ENCODE results near the gene FLNA. TPM values are rescaled to one million over a fixed set of nuclear protein-coding genes. Genes with fewer than 3 reads are reported as not detected.
"Not testable (repeated sequence)": the region's sequence is repeated elsewhere in the genome, so short reads cannot be mapped to it uniquely, and the experiment has no call there.

FLNA gene
- total and polyA plus RNA-seq, 5 donors from 2014 or later: 219 to 1,918 (median 277) TPM

DNA sequence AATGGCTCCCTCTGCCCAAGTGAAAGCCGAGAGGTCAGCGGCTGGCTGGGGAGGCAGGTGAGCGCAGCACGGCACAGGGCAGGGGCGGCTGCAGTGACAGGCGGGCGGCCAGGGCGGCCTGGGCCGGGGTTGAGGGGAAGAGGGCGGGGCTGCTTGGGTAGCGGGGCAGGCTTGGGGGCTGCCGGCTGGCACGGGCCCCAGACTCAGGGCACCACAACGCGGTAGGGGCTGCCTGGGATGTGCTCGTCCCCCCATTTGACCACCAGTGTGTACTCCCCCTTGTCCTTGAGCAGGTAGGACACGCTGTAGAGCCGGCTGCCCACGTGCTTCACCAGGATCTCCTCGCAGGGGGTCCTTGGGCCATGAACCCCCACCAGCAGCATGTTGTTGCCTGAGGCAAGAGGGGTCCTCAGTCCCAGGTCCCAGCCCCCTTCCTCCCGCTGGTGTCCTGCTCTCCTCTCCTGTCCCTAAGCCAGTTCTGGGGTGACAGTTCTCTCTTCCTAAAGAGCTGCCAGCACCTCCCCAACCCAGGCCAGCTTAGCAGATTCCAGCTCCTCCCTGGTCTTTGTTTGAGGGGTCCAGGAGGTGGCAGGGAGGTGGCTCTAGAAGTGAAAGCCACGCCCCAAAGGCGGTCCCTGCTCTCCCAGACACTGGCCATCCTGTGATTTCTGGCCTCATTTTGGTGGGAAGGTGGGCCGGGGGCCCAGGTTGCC, 25.6 kb downstream of the FLNA start:
- no peaks in the 10 kb centered on the region for H3K27me3 Mint-ChIP-seq
- Histone ChIP-seq H3K27ac (ENCODE audit: insufficient read depth, low read length, poor library complexity, severe bottlenecking) (peak overlapping the region; percentile 29), H3K27me3 (ENCODE audit: control insufficient read depth, insufficient read depth, low read length) (no peaks in the 10 kb centered on the region), H3K36me3 (ENCODE audit: control insufficient read depth, insufficient read depth, low read length) (peaks cover 40% of the 10 kb centered on the region), H3K4me3 (ENCODE audit: low read depth, low read length) (no peak overlapping the region), H3K4me1 (ENCODE audit: control insufficient read depth, insufficient read depth, low read length, poor library complexity, severe bottlenecking) (peaks cover 67% of the 10 kb centered on the region), H3K9me3 (ENCODE audit: control insufficient read depth in 2 of 2, low read length in 2 of 2) (no peaks in the 10 kb centered on the region)
- ATAC-seq (ENCODE audit: low read depth in 2 of 2): no peak
- H3K27ac Mint-ChIP-seq: no peak overlapping the region
- peaks cover 8% of the 10 kb centered on the region for H3K36me3 Mint-ChIP-seq
- H3K4me1 Mint-ChIP-seq: peaks cover 0 to 62% (median 9%) of the 10 kb centered on the region in 4 donors
- DNase-seq: no peak
- peaks cover 0 to 2% (median 0%) of the 10 kb centered on the region in 7 donors for H3K9me3 Mint-ChIP-seq
- H3K4me3 Mint-ChIP-seq: peak overlapping the region in 1 of 4 donors; percentile 78

- Mint-ChIP-seq H3K4me3 (peak overlapping the region in 3 of 4 donors; percentile 47 to 78 (median 53)), H3K27me3 (no peaks in the 10 kb centered on the region)
- no peak for DNase-seq
Observed at GRCh38 chrX:154348114-154348531, 26.3 kb downstream of the FLNA start.

GRCh38 chrX:154343620-154344019, 30.8 kb downstream of the FLNA start:
- not testable (repeated sequence) for DNase-seq; H3K4me3 ChIP-seq (ENCODE audit: low read depth, low read length); H3K4me3 Mint-ChIP-seq; H3K27ac ChIP-seq (ENCODE audit: insufficient read depth, low read length, poor library complexity, severe bottlenecking); H3K27me3 Mint-ChIP-seq; H3K36me3 Mint-ChIP-seq; H3K27ac Mint-ChIP-seq; H3K36me3 ChIP-seq (ENCODE audit: control insufficient read depth, insufficient read depth, low read length); H3K9me3 ChIP-seq (ENCODE audit: control insufficient read depth in 2 of 2, low read length in 2 of 2); H3K27me3 ChIP-seq (ENCODE audit: control insufficient read depth, insufficient read depth, low read length); H3K9me3 Mint-ChIP-seq
- H3K4me1 Mint-ChIP-seq: peaks cover 0 to 13% (median 7%) of the 10 kb centered on the region in 4 donors
- peak; percentile 26 to 29 for ATAC-seq (ENCODE audit: low read depth in 2 of 2)
- peaks cover 15% of the 10 kb centered on the region for H3K4me1 ChIP-seq (ENCODE audit: control insufficient read depth, insufficient read depth, low read length, poor library complexity, severe bottlenecking)

More at GRCh38 chrX:154348114-154348531, 26.3 kb downstream of the FLNA start:
- H3K27me3 ChIP-seq (ENCODE audit: control insufficient read depth, insufficient read depth, low read length): no peaks in the 10 kb centered on the region
- H3K27ac ChIP-seq (ENCODE audit: insufficient read depth, low read length, poor library complexity, severe bottlenecking): peak overlapping the region; percentile 29
- H3K36me3 Mint-ChIP-seq: peaks cover 8% of the 10 kb centered on the region
- H3K4me1 ChIP-seq (ENCODE audit: control insufficient read depth, insufficient read depth, low read length, poor library complexity, severe bottlenecking): peaks cover 60% of the 10 kb centered on the region
- no peak overlapping the region for H3K4me3 ChIP-seq (ENCODE audit: low read depth, low read length)
- peaks cover 0 to 2% (median 0%) of the 10 kb centered on the region in 7 donors for H3K9me3 Mint-ChIP-seq
- peaks cover 33% of the 10 kb centered on the region for H3K36me3 ChIP-seq (ENCODE audit: control insufficient read depth, insufficient read depth, low read length)
- H3K4me1 Mint-ChIP-seq: peaks cover 0 to 55% (median 9%) of the 10 kb centered on the region in 4 donors
- no peaks in the 10 kb centered on the region for H3K9me3 ChIP-seq (ENCODE audit: control insufficient read depth in 2 of 2, low read length in 2 of 2)
- H3K27ac Mint-ChIP-seq: peak overlapping the region in 2 of 3 donors; percentile 55 to 94
- ATAC-seq (ENCODE audit: low read depth in 2 of 2): no peak

DNA sequence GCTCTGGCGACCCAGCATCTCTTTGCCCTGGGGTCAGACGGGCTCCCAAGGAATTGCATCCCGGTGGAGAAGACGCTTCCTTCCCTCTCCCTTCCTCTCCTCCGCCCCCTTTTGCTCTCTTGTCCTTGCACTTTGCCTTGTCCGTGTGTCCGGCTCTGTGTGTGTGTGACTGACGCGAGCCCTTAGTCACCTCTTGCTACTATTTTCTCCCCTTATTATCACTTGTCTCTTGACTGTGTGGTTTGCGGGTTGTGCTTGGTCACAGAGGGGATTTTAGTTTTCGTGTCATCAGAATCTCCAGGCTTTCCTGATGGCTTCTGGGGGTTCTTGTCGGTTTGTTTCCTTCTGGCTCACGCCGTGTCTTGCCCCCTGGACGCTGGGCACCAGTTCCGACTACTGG, 31.4 kb downstream of the FLNA start:
- not testable (repeated sequence) for H3K9me3 Mint-ChIP-seq; H3K4me3 ChIP-seq (ENCODE audit: low read depth, low read length); H3K27me3 ChIP-seq (ENCODE audit: control insufficient read depth, insufficient read depth, low read length); H3K4me1 ChIP-seq (ENCODE audit: control insufficient read depth, insufficient read depth, low read length, poor library complexity, severe bottlenecking); H3K4me3 Mint-ChIP-seq; H3K27me3 Mint-ChIP-seq; H3K4me1 Mint-ChIP-seq; H3K27ac ChIP-seq (ENCODE audit: insufficient read depth, low read length, poor library complexity, severe bottlenecking); H3K36me3 Mint-ChIP-seq; H3K27ac Mint-ChIP-seq; DNase-seq; ATAC-seq (ENCODE audit: low read depth in 2 of 2); H3K36me3 ChIP-seq (ENCODE audit: control insufficient read depth, insufficient read depth, low read length); H3K9me3 ChIP-seq (ENCODE audit: control insufficient read depth in 2 of 2, low read length in 2 of 2)

- H3K4me1 ChIP-seq (ENCODE audit: control insufficient read depth, insufficient read depth, low read length, poor library complexity, severe bottlenecking): not testable (repeated sequence)
Observed at GRCh38 chrX:154341399-154342298, 32.8 kb downstream of the FLNA start.

DNA sequence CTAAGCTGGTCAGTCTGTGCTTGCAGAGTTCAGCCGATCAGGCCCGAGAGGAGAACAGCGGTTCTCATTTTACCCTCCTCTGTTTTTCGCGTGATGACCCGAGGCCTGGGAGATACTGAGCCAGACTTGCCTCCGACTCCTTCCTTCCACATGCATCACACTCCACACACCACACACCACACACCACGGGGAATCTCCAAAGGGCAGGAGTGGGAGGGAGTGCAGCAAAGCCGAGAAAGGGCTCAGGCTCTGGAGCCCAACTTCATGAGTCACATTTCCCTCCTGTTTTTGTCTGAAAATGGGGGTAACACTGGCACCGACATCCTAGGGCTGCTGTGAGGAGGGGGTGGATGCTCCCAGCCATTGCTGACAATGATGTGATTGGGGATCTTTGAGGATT, 39.9 kb downstream of the FLNA start:
- H3K9me3 Mint-ChIP-seq: no peaks in the 10 kb centered on the region
- H3K27ac ChIP-seq (ENCODE audit: insufficient read depth, low read length, poor library complexity, severe bottlenecking): no peak overlapping the region
- no peaks in the 10 kb centered on the region for H3K36me3 Mint-ChIP-seq
- no peaks in the 10 kb centered on the region for H3K36me3 ChIP-seq (ENCODE audit: control insufficient read depth, insufficient read depth, low read length)
- H3K27me3 ChIP-seq (ENCODE audit: control insufficient read depth, insufficient read depth, low read length): no peaks in the 10 kb centered on the region
- H3K4me1 Mint-ChIP-seq: peaks cover 0 to 31% (median 11%) of the 10 kb centered on the region in 4 donors
- DNase-seq (no peak), ATAC-seq (ENCODE audit: low read depth in 2 of 2) (no peak)
- peaks cover 14% of the 10 kb centered on the region for H3K4me1 ChIP-seq (ENCODE audit: control insufficient read depth, insufficient read depth, low read length, poor library complexity, severe bottlenecking)
- peak overlapping the region in 1 of 4 donors; percentile 46 for H3K4me3 Mint-ChIP-seq
- H3K27ac Mint-ChIP-seq: peak overlapping the region in 2 of 3 donors; percentile 63 to 69
- H3K4me3 ChIP-seq (ENCODE audit: low read depth, low read length): no peak overlapping the region
- no peaks in the 10 kb centered on the region for H3K9me3 ChIP-seq (ENCODE audit: control insufficient read depth in 2 of 2, low read length in 2 of 2)
- no peaks in the 10 kb centered on the region for H3K27me3 Mint-ChIP-seq

More at GRCh38 chrX:154341399-154342298, 32.8 kb downstream of the FLNA start:
- not testable (repeated sequence) for H3K9me3 Mint-ChIP-seq; H3K36me3 ChIP-seq (ENCODE audit: control insufficient read depth, insufficient read depth, low read length); H3K4me1 Mint-ChIP-seq; H3K4me3 Mint-ChIP-seq; H3K36me3 Mint-ChIP-seq; H3K4me3 ChIP-seq (ENCODE audit: low read depth, low read length); DNase-seq; H3K27ac ChIP-seq (ENCODE audit: insufficient read depth, low read length, poor library complexity, severe bottlenecking); H3K9me3 ChIP-seq (ENCODE audit: control insufficient read depth in 2 of 2, low read length in 2 of 2); H3K27ac Mint-ChIP-seq; H3K27me3 ChIP-seq (ENCODE audit: control insufficient read depth, insufficient read depth, low read length); H3K27me3 Mint-ChIP-seq
- peak; percentile 79 to 81 for ATAC-seq (ENCODE audit: low read depth in 2 of 2)

- ATAC-seq (ENCODE audit: low read depth in 2 of 2) (no peak), DNase-seq (no peak)
- Mint-ChIP-seq H3K36me3 (no peaks in the 10 kb centered on the region), H3K4me1 (peaks cover 0 to 36% (median 12%) of the 10 kb centered on the region in 4 donors), H3K27ac (peak overlapping the region; percentile 63 to 89 (median 69)), H3K27me3 (no peaks in the 10 kb centered on the region), H3K9me3 (no peaks in the 10 kb centered on the region), H3K4me3 (no peak overlapping the region)
- Histone ChIP-seq H3K27ac (ENCODE audit: insufficient read depth, low read length, poor library complexity, severe bottlenecking) (no peak overlapping the region), H3K27me3 (ENCODE audit: control insufficient read depth, insufficient read depth, low read length) (no peaks in the 10 kb centered on the region), H3K9me3 (ENCODE audit: control insufficient read depth in 2 of 2, low read length in 2 of 2) (no peaks in the 10 kb centered on the region), H3K4me1 (ENCODE audit: control insufficient read depth, insufficient read depth, low read length, poor library complexity, severe bottlenecking) (peaks cover 18% of the 10 kb centered on the region), H3K4me3 (ENCODE audit: low read depth, low read length) (no peak overlapping the region), H3K36me3 (ENCODE audit: control insufficient read depth, insufficient read depth, low read length) (no peaks in the 10 kb centered on the region)
Observed at GRCh38 chrX:154333837-154334271, 40.6 kb downstream of the FLNA start.

Data from CD4-positive, CD25-positive, alpha-beta regulatory T cell (primary cell).